PC-3 (cell line): ENCODE results near the gene TSPAN17. TPM values are rescaled to one million over a fixed set of nuclear protein-coding genes. Genes with fewer than 3 reads are reported as not detected.

Experiments
- ATAC-seq: fragments of 200-7000 bp; cut with Tn5 transposase; 2 replicates; pipeline ENCODE4 v1.9.1; 2020; ENCODE audit warnings: mild to moderate bottlenecking, moderate library complexity
- BruUV-seq: library from RNA; stranded (reverse); fragments of 400-500 nt; replicated peaks from 2 replicates; lab custom pipeline; 2021; lab: Mats Ljungman, UMichigan
- CTCF ChIA-PET: fragments of 300-600 bp; sonication (Branson Sonifier 250); formaldehyde crosslinking; loops from one replicate; lab custom pipeline; 2022; ENCODE audit warnings: antibody characterized with exemption; lab: Charles Lee
- POLR2A ChIA-PET: fragments of 300-600 bp; sonication (Branson Sonifier 250); formaldehyde crosslinking; loops from one replicate; lab custom pipeline; 2022; ENCODE audit warnings: antibody characterized with exemption; ENCODE audit not compliant: unreplicated experiment; lab: Charles Lee
- DNase-seq: peaks from one replicate; pipeline ENCODE4 v3.0.0-alpha.2; 2015
- H2AFZ ChIP-seq: fragments of 300-600 bp; sonication (generic); 2 replicates; pipeline ENCODE4 v1.6.0; 2016; ENCODE audit warnings: antibody characterized with exemption, low read length
- H3F3A ChIP-seq: fragments of 300-600 bp; sonication (generic); one replicate; pipeline ENCODE4 v1.6.0; 2017; ENCODE audit warnings: antibody characterized with exemption, low read length, control low read depth, mild to moderate bottlenecking; ENCODE audit not compliant: unreplicated experiment
- H3K27ac ChIP-seq: fragments of 300-600 bp; sonication (generic); 2 replicates; pipeline ENCODE4 v1.5.1; 2016; ENCODE audit warnings: mild to moderate bottlenecking, low read length
- H3K27me3 ChIP-seq: fragments of 300-600 bp; sonication (generic); 2 replicates; pipeline ENCODE4 v1.6.1; 2016; ENCODE audit warnings: low read length, mixed read lengths
- H3K36me3 ChIP-seq: fragments of 300-600 bp; sonication (generic); 2 replicates; pipeline ENCODE4 v1.6.1; 2016; ENCODE audit warnings: low read depth, mixed run types, low read length, mixed read lengths
- H3K4me1 ChIP-seq: fragments of 300-600 bp; sonication (generic); 2 replicates; pipeline ENCODE4 v1.5.1; 2016; ENCODE audit warnings: low read length; ENCODE audit not compliant: insufficient read depth
- H3K4me2 ChIP-seq: fragments of 300-600 bp; sonication (generic); 2 replicates; pipeline ENCODE4 v1.6.0; 2016; ENCODE audit warnings: low read length
- H3K4me3 ChIP-seq: fragments of 300-600 bp; sonication (generic); 2 replicates; pipeline ENCODE4 v1.5.1; 2016; ENCODE audit warnings: mild to moderate bottlenecking, low read length, mixed read lengths
- H3K79me2 ChIP-seq: fragments of 300-600 bp; sonication (generic); 2 replicates; pipeline ENCODE4 v1.6.1; 2017; ENCODE audit warnings: low read length, mixed read lengths
- H3K9ac ChIP-seq: fragments of 300-600 bp; sonication (generic); 2 replicates; pipeline ENCODE4 v1.6.0; 2016; ENCODE audit warnings: mild to moderate bottlenecking, low read length
- H3K9me2 ChIP-seq: fragments of 300-600 bp; sonication (generic); replicated peaks from 2 replicates; pipeline ENCODE4 v1.6.1; 2016; ENCODE audit warnings: mixed run types, low read length, mixed read lengths
- H3K9me3 ChIP-seq: fragments of 300-600 bp; sonication (generic); 2 replicates; pipeline ENCODE4 v1.6.1; 2016; ENCODE audit warnings: low read length, mixed read lengths
- H4K20me1 ChIP-seq: fragments of 300-600 bp; sonication (generic); 2 replicates; pipeline ENCODE4 v1.6.1; 2016; ENCODE audit warnings: low read length, mixed read lengths
- EZH2 ChIP-seq: fragments of 300-600 bp; sonication (generic); IDR thresholded peaks from one replicate; pipeline ENCODE4 v1.6.1; 2017; ENCODE audit warnings: antibody characterized with exemption, mild to moderate bottlenecking, low read length; ENCODE audit not compliant: unreplicated experiment
- EZH2phosphoT487 ChIP-seq: fragments of 300-600 bp; sonication (generic); IDR thresholded peaks from 2 replicates; pipeline ENCODE4 v1.6.1; 2018; ENCODE audit warnings: mild to moderate bottlenecking, antibody characterized with exemption, low read length, borderline replicate concordance
- intact Hi-C: fragments of 100-400 bp; cut with micrococcal nuclease; formaldehyde crosslinking; loops from 2 replicates; pipeline ENCODE4 v1.9.0; 2023
- microRNA-seq: library from miRNA; unstranded; fragments of <30 nt; microRNA quantifications from one replicate; pipeline ENCODE4 v1.1.0, GENCODE V29; 2020; ENCODE audit not compliant: unreplicated experiment
- total RNA-seq: library from RNA; depleted of rRNA; stranded (reverse); fragments of >200 nt; gene quantifications from 2 replicates; pipeline ENCODE4 v1.2.3, GENCODE V29; 2014; rRNA removed
- TF ChIP-seq, protein P1 (sequence below): fragments of 300-600 bp; sonication (generic); conservative IDR thresholded peaks from 2 replicates; pipeline ENCODE4 v1.5.1; 2017; ENCODE audit warnings: antibody characterized with exemption, low read depth, mild to moderate bottlenecking, low read length

Gene TSPAN17
- total RNA-seq, 1 experiment from 2014 or later, result 47.3 TPM

DNA sequence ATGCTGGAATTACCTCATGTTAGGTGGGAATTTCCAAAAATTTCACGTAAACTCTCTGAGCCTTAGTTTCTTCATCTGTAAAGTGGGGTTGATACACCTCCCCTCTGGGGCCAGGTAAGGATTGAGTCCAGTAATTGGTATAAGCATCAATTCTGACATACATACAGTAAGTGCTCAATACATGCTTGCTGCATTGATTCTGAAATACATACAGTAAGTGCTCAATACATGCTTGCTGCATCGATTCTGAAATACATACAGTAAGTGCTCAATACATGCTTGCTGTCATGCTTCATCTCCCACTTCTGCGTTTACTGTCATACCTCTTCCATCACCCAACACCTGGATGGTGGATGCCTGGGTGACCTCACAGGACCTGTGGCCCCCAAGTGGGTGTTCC, 57.1 kb downstream of the TSPAN17 start:
- H3K79me2 ChIP-seq, result no peaks in the 10 kb centered on the region
- no TSS peak for BruUV-seq
- H3K4me2 ChIP-seq, result no peak overlapping the region
- H3K27ac ChIP-seq, result no peak overlapping the region
- no peaks in the 10 kb centered on the region for H3K4me1 ChIP-seq
- intact Hi-C loops, result no loop called here
- H3K36me3 ChIP-seq, result no peaks in the 10 kb centered on the region
- ATAC-seq, result no peak
- no peak overlapping the region for H3K4me3 ChIP-seq
- no peak overlapping the region for H2AFZ ChIP-seq
- ChIA-PET POLR2A (no interaction called here), CTCF (no interaction called here)
- H4K20me1 ChIP-seq, result no peaks in the 10 kb centered on the region
- H3K27me3 ChIP-seq, result peaks cover 34% of the 10 kb centered on the region
- H3K9me3 ChIP-seq, result no peaks in the 10 kb centered on the region
- no peaks in the 10 kb centered on the region for H3K9me2 ChIP-seq
- H3F3A ChIP-seq, result no peaks in the 10 kb centered on the region
- TF ChIP-seq EZH2phosphoT487 (no peak), EZH2 (no peak)
- TF ChIP-seq, protein P1, sequence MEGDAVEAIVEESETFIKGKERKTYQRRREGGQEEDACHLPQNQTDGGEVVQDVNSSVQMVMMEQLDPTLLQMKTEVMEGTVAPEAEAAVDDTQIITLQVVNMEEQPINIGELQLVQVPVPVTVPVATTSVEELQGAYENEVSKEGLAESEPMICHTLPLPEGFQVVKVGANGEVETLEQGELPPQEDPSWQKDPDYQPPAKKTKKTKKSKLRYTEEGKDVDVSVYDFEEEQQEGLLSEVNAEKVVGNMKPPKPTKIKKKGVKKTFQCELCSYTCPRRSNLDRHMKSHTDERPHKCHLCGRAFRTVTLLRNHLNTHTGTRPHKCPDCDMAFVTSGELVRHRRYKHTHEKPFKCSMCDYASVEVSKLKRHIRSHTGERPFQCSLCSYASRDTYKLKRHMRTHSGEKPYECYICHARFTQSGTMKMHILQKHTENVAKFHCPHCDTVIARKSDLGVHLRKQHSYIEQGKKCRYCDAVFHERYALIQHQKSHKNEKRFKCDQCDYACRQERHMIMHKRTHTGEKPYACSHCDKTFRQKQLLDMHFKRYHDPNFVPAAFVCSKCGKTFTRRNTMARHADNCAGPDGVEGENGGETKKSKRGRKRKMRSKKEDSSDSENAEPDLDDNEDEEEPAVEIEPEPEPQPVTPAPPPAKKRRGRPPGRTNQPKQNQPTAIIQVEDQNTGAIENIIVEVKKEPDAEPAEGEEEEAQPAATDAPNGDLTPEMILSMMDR, result no peak
- no peak for DNase-seq
- no peak overlapping the region for H3K9ac ChIP-seq

DNA sequence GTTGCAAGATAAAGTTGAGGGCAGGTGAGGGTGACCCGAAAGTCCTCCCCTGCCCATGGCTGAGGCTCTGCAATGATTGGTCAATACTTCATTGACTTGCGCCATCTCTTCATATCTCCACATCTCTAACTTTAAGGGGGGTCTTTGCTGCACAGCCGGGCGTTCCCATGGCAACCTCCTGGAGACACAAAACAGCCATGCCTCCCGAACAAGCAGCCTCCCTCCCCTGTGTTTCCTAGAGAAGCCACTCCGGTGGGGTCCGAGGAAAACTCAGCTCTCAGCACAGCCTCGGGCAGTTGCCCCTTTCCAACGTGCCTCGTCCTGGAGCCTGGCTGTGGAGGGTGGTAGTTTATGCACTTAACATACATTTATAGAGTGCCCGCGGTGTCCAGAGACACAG, 57.5 kb downstream of the TSPAN17 start:
- ChIA-PET POLR2A (no interaction called here), CTCF (no interaction called here)
- DNase-seq, result no peak
- H3K9me3 ChIP-seq, result no peaks in the 10 kb centered on the region
- H3K9ac ChIP-seq, result no peak overlapping the region
- intact Hi-C loops, result no loop called here
- no peaks in the 10 kb centered on the region for H3F3A ChIP-seq
- H3K4me2 ChIP-seq, result no peak overlapping the region
- H3K36me3 ChIP-seq, result no peaks in the 10 kb centered on the region
- no peak overlapping the region for H2AFZ ChIP-seq
- H4K20me1 ChIP-seq, result no peaks in the 10 kb centered on the region
- H3K27ac ChIP-seq, result no peak overlapping the region
- no peaks in the 10 kb centered on the region for H3K79me2 ChIP-seq
- no TSS peak for BruUV-seq
- no peaks in the 10 kb centered on the region for H3K9me2 ChIP-seq
- no peak overlapping the region for H3K4me3 ChIP-seq
- H3K27me3 ChIP-seq, result peaks cover 34% of the 10 kb centered on the region
- ATAC-seq, result no peak
- no peaks in the 10 kb centered on the region for H3K4me1 ChIP-seq
- TF ChIP-seq EZH2phosphoT487 (no peak), EZH2 (no peak)
- TF ChIP-seq, protein P1, result no peak

Small RNA genes within 50 kb of the gene (microRNA-seq; reads per million reads assigned to microRNA genes)
- not detected for gene MIR4281

Other genes starting within 250 kb of the TSPAN17 start
- gene CLTB, start 230.9 kb upstream of the TSPAN17 start, total RNA-seq, result 354 and 460 TPM in 2 replicates
- 51.4 TPM in 2 replicates for gene FAF2, start 199.1 kb upstream of the TSPAN17 start, total RNA-seq
- 19.2 and 28.3 TPM in 2 replicates for gene RNF44, start 110.1 kb upstream of the TSPAN17 start, total RNA-seq
- 0.07 TPM in 1 of 2 replicates, not detected in the other for gene CDHR2, start 98.1 kb upstream of the TSPAN17 start, total RNA-seq
- gene GPRIN1, start 37.3 kb upstream of the TSPAN17 start, total RNA-seq, result 18.7 and 19.9 TPM in 2 replicates
- 2.1 and 8.6 TPM in 2 replicates for gene SNCB, start 16.9 kb upstream of the TSPAN17 start, total RNA-seq
- gene EIF4E1B, start 16.8 kb upstream of the TSPAN17 start, total RNA-seq, result not detected in 2 replicates
- 0.07 and 0.46 TPM in 2 replicates for gene UNC5A, start 163.1 kb downstream of the TSPAN17 start, total RNA-seq